ENCODE measurements around the gene TSSK2. TPM values are rescaled to one million over a fixed set of nuclear protein-coding genes. Genes with fewer than 3 reads are reported as not detected.
A peak's percentile ranks its signal among the peaks of the same experiment; 100 is the strongest.

TSSK2 gene
- total and polyA plus RNA-seq, 11 donors = 0.04 to 0.19 (median 0.12) TPM; not detected in 8

DNA sequence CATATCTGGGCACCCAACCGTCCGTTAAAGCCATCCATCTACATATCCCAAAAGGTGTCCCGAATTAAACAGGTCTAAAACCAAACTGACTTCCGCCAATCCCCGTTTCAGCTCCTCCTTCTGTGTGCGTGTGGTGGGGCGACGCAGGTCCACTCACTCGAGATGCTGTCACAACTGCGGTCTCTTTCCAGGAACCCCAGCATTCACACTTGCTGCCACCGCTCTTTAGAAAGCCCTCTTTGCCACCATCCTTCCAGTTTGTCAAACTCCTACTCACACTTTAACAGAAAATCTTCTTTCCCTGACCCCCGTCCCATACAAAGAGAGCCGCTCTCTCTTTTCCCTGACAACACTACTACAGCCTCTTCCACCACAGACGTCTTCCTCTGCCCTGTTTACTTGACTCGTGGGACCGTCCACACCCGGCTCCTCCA is 12.9 kb downstream of the TSSK2 start:
- no peak for DNase-seq
- peak overlapping the region in 11 of 12 donors; percentile 3 to 86 (median 78) for H3K27ac ChIP-seq
- peak overlapping the region; percentile 61 to 94 (median 80) for H3K4me3 ChIP-seq
- peaks cover 6 to 18% (median 13%) of the 10 kb centered on the region in 9 donors for H3K27me3 ChIP-seq
- H3K4me1 ChIP-seq = peaks cover 0 to 15% (median 9%) of the 10 kb centered on the region in 12 donors
- intact Hi-C loops (cut with DNase I) = loop anchor here in 7 of 10 donors (5.0 to 10.0 kb wide), 7 partner anchors 33 to 491 kb away; partner anchors contain the start of genes CDC45 (in 2 of the 7), UFD1 (in 2 of the 7) and SLC25A1 (in 1 of the 7)
- TF ChIP-seq, protein P1, sequence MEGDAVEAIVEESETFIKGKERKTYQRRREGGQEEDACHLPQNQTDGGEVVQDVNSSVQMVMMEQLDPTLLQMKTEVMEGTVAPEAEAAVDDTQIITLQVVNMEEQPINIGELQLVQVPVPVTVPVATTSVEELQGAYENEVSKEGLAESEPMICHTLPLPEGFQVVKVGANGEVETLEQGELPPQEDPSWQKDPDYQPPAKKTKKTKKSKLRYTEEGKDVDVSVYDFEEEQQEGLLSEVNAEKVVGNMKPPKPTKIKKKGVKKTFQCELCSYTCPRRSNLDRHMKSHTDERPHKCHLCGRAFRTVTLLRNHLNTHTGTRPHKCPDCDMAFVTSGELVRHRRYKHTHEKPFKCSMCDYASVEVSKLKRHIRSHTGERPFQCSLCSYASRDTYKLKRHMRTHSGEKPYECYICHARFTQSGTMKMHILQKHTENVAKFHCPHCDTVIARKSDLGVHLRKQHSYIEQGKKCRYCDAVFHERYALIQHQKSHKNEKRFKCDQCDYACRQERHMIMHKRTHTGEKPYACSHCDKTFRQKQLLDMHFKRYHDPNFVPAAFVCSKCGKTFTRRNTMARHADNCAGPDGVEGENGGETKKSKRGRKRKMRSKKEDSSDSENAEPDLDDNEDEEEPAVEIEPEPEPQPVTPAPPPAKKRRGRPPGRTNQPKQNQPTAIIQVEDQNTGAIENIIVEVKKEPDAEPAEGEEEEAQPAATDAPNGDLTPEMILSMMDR (IDR thresholded peaks at IDR 0.05) = no peak
- TF ChIP-seq POLR2A (IDR thresholded peaks at IDR 0.05) = no peak
- ATAC-seq = no peak
- H3K36me3 ChIP-seq = peaks cover 4 to 39% (median 36%) of the 10 kb centered on the region in 9 donors
- 2 to 7% (median 3%) methylated on average over 17 of the region's 17 CpGs for WGBS, 4 donors
- no peaks in the 10 kb centered on the region for H3K9me3 ChIP-seq

DNA sequence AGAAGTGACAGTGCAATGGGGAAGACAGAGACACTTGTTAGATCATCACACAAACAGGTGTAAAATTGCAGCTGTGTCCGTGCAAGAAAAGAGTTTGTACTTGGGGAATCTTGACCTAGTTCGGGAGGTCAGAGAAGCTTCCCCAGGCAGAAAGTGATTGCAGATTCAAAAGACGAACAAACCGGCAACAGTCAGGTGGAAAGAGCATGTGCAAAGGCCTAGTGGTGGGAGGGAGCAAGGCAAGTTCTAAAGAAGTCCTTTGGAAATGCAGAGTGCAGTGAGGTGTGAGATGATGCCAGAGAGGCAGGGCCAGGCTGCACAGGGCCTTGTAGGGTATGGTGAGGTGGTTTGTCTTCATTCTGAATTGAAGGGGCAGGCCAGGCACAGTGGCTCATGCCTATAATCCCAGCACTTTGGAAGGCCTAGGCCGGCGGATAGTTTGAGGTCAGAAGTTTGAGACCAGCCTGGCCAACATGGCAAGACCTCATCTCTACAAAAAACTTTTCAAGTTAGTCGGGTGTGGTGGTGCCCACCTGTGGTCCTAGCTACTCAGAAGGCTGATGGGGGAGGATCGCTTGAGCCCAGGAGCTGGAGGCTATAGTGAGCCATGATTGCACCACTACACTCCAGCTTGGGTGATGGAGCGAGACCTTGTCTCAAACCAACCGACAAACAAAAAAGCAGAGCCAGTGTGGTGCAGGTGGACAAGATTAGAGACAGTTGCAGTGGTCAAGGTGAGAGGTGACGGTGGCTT is 15.3 kb downstream of the TSSK2 start:
- no peak for DNase-seq
- H3K4me3 ChIP-seq = no peak overlapping the region
- H3K4me1 ChIP-seq = peaks cover 0 to 28% (median 9%) of the 10 kb centered on the region in 12 donors
- no peak for ATAC-seq
- no peak overlapping the region for H3K27ac ChIP-seq
- peaks cover 23 to 39% (median 33%) of the 10 kb centered on the region in 9 donors for H3K27me3 ChIP-seq
- no peaks in the 10 kb centered on the region for H3K9me3 ChIP-seq
- TF ChIP-seq POLR2A (IDR thresholded peaks at IDR 0.05) = no peak
- TF ChIP-seq, protein P1 (IDR thresholded peaks at IDR 0.05) = no peak
- WGBS, 4 donors = 77 to 84% (median 81%) methylated on average over 11 of the region's 11 CpGs
- peaks cover 0 to 15% (median 12%) of the 10 kb centered on the region in 9 donors for H3K36me3 ChIP-seq
- intact Hi-C loops (cut with DNase I) = loop anchor here in 6 of 10 donors (5.0 to 10.0 kb wide), 4 partner anchors 328 to 488 kb away; partner anchors contain the start of genes CDC45 (in 1 of the 6) and UFD1 (in 1 of the 6)

DNA sequence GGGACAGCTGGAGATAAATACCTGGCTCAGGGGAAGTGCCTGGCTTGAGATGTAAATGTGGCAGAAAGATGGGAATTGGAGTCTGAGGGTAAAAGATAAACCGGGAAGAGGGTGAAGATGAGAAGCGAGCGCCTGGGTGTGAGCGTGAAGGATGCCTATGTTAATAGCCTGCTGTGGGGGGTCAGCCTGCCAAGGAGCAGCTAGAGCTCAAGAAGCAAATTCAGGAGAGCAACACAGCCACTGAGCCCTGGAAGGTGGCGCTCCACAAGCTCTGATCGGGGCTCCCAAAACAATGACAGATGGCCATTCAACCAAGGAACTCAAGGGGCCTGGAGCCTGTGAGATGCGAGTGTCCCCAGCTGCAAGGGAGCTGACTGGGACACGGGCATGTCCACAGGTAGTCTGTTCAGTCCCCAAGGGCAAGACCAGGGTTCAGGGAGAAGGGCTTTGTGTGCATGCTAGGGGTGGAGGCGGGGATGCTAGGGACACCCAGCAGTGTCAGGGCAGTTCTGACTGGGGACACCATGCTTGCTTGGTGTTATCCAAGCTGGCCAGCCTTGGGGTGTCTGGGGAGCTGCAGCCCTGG is 16.2 kb downstream of the TSSK2 start:
- 25 to 34% (median 29%) methylated on average over 8 to 9 of the region's 9 CpGs for WGBS, 4 donors
- Histone ChIP-seq H3K36me3 (peaks cover 0 to 6% (median 3%) of the 10 kb centered on the region in 9 donors), H3K27ac (no peak overlapping the region), H3K27me3 (peaks cover 28 to 48% (median 41%) of the 10 kb centered on the region in 9 donors), H3K9me3 (no peaks in the 10 kb centered on the region), H3K4me3 (no peak overlapping the region), H3K4me1 (peaks cover 0 to 28% (median 9%) of the 10 kb centered on the region in 12 donors)
- intact Hi-C loops (cut with DNase I) = loop anchor here in 6 of 10 donors (5.0 to 10.0 kb wide), 4 partner anchors 328 to 488 kb away; partner anchors contain the start of genes CDC45 (in 1 of the 6) and UFD1 (in 1 of the 6)
- ATAC-seq (no peak), DNase-seq (no peak)
- no peak for TF ChIP-seq POLR2A (IDR thresholded peaks at IDR 0.05)
- TF ChIP-seq, protein P1 (IDR thresholded peaks at IDR 0.05) = no peak

Measured in heart left ventricle (tissue), 16 donors.